Colonic mucosa (tissue), 4 donors: ENCODE data around the gene DCDC2. TPM values are rescaled to one million over a fixed set of nuclear protein-coding genes. Genes with fewer than 3 reads are reported as not detected.

Experiments used
- DNase-seq: peaks from one replicate; pipeline ENCODE4 v3.0.0-alpha.2; 2020
- H3K27ac ChIP-seq: fragments of 200-600 bp; one replicate; pipeline ENCODE4 v1.8.0; 2021
- H3K27me3 ChIP-seq: fragments of 200-600 bp; one replicate; pipeline ENCODE4 v1.8.0; 2021
- H3K36me3 ChIP-seq: fragments of 200-600 bp; one replicate; pipeline ENCODE4 v1.8.0; 2021
- H3K4me1 ChIP-seq: fragments of 200-600 bp; one replicate; pipeline ENCODE4 v1.8.0; 2021; ENCODE audit warnings: mild to moderate bottlenecking
- H3K4me3 ChIP-seq: fragments of 200-600 bp; one replicate; pipeline ENCODE4 v1.8.0; 2021
- H3K9ac ChIP-seq, 2 donors: one replicate each; pipeline ENCODE4 v1.7.0; 2013; ENCODE audit warnings: control low read depth in 2 of 2, low read depth in 2 of 2, low read length in 2 of 2
- H3K9me3 ChIP-seq: fragments of 200-600 bp; one replicate; pipeline ENCODE4 v1.8.0; 2021
- intact Hi-C: fragments of 100-400 bp; cut with DNase I; formaldehyde crosslinking; loops from one replicate; pipeline ENCODE4 v1.14.1; 2022
- total RNA-seq, 2 donors: library from RNA; stranded (reverse); fragmentation: NEBNext Ultra II Directional in 1 of 2; extraction: Animal tissue kit (Norgen Biotek cat#: 25700) in 1 of 2; gene quantifications; one replicate each; pipeline ENCODE4 v1.2.1, GENCODE V29; 2021
- TF ChIP-seq, protein P1 (sequence below): fragments of 200-600 bp; IDR thresholded peaks from one replicate; pipeline ENCODE4 v1.8.0; 2022; ENCODE audit warnings: antibody characterized with exemption, mild to moderate bottlenecking
- donor health status: healthy.
- donor health status: DM: no; HTN: no; CAD: no.
- donor health status: DM: no; HTN: no; CAD: no.

The DCDC2 gene
- total RNA-seq, 2 donors from 2014 or later, result 3.3 to 9.4 TPM

DNA sequence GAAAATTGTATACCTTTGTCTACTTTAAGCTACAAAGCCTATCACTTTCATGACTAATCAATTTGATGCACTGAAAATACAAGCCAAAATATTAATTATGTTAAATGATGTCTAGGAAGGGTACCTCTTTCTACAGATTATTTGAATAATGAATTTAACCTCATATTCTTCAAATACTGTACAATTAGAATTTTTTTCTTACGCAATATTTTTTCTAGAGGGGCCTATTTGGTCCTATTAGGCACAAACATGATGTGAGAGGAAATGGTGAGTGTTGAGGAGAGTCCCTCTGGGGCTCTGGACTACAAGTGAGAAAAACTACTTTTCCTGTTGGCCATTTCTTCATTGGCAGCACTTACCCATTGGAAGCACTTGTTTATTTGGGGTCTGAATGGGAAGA, 5.4 kb downstream of the DCDC2 start:
- intact Hi-C loops, result no loop called here

DNA sequence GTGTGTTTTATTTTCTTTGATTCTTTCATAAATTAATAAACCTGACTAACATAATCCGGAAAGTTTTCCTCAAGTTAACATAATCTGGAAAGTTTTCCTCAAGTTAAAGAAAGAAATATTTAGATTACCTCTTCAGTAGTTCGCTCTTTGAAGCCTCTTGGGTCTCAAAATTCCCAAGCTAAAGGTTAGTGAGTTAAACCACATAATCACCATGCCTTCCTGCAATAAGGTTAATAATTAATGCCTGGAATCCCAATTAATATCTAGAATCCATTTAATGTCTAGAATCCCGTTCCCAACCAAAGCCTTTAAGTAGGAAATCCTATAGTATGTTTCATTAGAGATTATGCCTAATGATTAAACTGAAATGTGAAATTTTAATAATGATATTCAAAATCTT, 12.9 kb downstream of the DCDC2 start:
- Histone ChIP-seq H3K27me3 (no peaks in the 10 kb centered on the region), H3K4me1 (no peaks in the 10 kb centered on the region), H3K9ac (no peak overlapping the region), H3K27ac (no peak overlapping the region), H3K36me3 (no peaks in the 10 kb centered on the region), H3K9me3 (no peaks in the 10 kb centered on the region), H3K4me3 (no peak overlapping the region)
- no peak for DNase-seq
- TF ChIP-seq, protein P1, sequence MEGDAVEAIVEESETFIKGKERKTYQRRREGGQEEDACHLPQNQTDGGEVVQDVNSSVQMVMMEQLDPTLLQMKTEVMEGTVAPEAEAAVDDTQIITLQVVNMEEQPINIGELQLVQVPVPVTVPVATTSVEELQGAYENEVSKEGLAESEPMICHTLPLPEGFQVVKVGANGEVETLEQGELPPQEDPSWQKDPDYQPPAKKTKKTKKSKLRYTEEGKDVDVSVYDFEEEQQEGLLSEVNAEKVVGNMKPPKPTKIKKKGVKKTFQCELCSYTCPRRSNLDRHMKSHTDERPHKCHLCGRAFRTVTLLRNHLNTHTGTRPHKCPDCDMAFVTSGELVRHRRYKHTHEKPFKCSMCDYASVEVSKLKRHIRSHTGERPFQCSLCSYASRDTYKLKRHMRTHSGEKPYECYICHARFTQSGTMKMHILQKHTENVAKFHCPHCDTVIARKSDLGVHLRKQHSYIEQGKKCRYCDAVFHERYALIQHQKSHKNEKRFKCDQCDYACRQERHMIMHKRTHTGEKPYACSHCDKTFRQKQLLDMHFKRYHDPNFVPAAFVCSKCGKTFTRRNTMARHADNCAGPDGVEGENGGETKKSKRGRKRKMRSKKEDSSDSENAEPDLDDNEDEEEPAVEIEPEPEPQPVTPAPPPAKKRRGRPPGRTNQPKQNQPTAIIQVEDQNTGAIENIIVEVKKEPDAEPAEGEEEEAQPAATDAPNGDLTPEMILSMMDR, result no peak
- intact Hi-C loops, result no loop called here

More for the DNA sequence above, 5.4 kb downstream of the DCDC2 start:
- no peaks in the 10 kb centered on the region for H3K9me3 ChIP-seq
- H3K36me3 ChIP-seq, result no peaks in the 10 kb centered on the region
- H3K27me3 ChIP-seq, result no peaks in the 10 kb centered on the region
- no peak for DNase-seq
- H3K9ac ChIP-seq, result no peak overlapping the region
- no peak overlapping the region for H3K27ac ChIP-seq
- H3K4me1 ChIP-seq, result no peaks in the 10 kb centered on the region
- TF ChIP-seq, protein P1, result no peak
- H3K4me3 ChIP-seq, result no peak overlapping the region

DNA sequence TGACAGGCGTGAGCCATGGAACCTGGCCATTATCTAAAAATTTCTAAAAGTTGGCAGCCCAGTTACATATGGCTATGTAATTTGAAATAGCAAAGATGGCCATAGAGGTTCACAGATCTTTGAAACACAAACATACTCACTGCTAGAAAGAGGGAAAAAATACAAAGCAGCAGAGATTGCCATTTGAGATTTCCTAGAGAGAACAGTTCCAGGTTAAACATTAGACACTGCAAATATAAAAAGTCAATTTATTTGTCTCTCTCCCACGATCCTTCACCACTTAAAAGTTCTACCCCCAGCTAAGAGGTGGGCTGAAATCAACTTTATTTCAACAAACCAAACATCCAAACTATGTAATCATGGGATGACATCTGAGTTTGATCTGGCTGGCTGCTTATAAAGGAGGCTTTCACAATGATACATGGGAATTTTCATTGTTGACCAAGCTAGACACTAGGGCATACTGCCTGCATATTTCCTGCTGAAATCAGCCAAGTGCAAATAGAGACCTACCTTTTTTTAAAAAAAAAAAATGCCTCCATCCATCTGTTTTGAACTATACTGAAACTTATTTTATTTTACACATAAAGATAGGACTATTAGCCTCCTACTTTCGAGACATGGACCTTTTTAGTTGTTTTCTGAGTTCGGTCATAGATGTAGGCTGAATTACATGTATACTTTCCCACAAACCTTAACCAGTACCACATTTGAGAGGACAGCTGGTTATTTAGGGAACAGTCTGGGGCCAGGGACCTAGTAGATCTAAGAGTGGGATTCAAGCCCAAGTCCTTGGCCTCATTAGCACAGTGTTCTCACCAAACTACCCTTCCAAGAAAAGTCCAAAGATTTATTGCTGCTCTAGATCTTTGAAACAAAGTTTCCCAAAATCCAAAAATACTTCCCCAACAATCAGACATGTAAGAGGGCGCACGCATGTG, 16.6 kb downstream of the DCDC2 start:
- TF ChIP-seq, protein P1, result no peak
- no peak for DNase-seq
- no peaks in the 10 kb centered on the region for H3K36me3 ChIP-seq

DNA sequence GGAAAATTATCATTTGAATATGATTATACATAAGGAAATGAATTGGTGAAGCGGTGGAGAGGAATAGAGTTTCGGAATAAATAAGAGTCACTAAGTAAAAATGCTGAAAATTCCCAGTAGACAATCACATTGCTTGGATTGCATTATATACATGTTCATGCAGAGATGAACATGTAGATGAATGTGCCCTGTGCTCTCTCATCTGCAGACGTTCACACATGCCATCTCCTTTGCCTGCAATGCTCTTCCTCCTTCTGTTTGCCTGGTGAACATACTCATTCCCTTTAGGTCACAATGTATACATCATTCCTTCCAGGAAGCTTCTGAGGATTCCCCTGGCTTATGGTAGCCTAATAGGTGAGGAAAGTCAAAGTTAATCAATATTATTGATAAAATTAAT, 17.9 kb downstream of the DCDC2 start:
- H3K9me3 ChIP-seq, result no peaks in the 10 kb centered on the region
- H3K9ac ChIP-seq, result no peak overlapping the region
- no peaks in the 10 kb centered on the region for H3K4me1 ChIP-seq
- no peak overlapping the region for H3K4me3 ChIP-seq
- H3K27me3 ChIP-seq, result no peaks in the 10 kb centered on the region
- TF ChIP-seq, protein P1, result no peak
- intact Hi-C loops, result no loop called here
- no peak overlapping the region for H3K27ac ChIP-seq
- DNase-seq, result no peak
- H3K36me3 ChIP-seq, result no peaks in the 10 kb centered on the region

More for the DNA sequence above, 16.6 kb downstream of the DCDC2 start:
- Histone ChIP-seq H3K27ac (no peak overlapping the region), H3K9ac (no peak overlapping the region), H3K27me3 (no peaks in the 10 kb centered on the region), H3K4me3 (no peak overlapping the region), H3K9me3 (no peaks in the 10 kb centered on the region), H3K4me1 (no peaks in the 10 kb centered on the region)
- intact Hi-C loops, result no loop called here

DNA sequence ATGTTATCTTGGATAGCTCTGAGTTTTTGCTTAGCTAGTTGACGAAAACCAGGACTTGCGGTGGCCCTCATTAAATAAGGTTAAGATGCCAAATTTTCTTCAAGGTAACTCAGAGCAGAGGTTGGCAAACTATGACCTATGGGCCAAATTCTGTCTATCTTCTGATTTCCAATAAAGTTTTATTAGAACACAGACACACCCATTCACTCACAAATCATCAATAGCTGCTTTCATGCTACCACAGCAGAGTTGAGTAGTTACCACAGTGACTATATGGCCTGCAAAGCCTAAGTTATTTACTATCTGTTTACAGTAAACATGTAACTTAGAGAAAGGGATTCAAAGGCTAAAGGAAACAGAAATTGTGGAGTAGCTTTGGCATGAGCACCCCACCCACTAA, 23.6 kb downstream of the DCDC2 start:
- H3K27me3 ChIP-seq, result no peaks in the 10 kb centered on the region
- H3K36me3 ChIP-seq, result no peaks in the 10 kb centered on the region
- no peak for DNase-seq
- H3K9me3 ChIP-seq, result no peaks in the 10 kb centered on the region
- H3K4me3 ChIP-seq, result no peak overlapping the region
- no peak overlapping the region for H3K9ac ChIP-seq
- H3K27ac ChIP-seq, result no peak overlapping the region
- TF ChIP-seq, protein P1, result no peak
- H3K4me1 ChIP-seq, result no peaks in the 10 kb centered on the region
- intact Hi-C loops, result no loop called here
